HTR-8/SVneo (cell line): ENCODE measurements around the gene CCDC88B.
"Not testable (repeated sequence)": the region's sequence is repeated elsewhere in the genome, so short reads cannot be mapped to it uniquely, and the experiment has no call there.

Experiments used
- DNase-seq: peaks from one replicate; pipeline ENCODE4 v3.0.0; 2011; ENCODE audit warnings: low spot score, mixed read lengths; ENCODE audit not compliant: insufficient read length
- FAIRE-seq: peaks from 2 replicates; lab custom pipeline; 2011; peaks lifted over from hg19 to GRCh38; lab: Jason Lieb, UNC

CCDC88B gene

DNA sequence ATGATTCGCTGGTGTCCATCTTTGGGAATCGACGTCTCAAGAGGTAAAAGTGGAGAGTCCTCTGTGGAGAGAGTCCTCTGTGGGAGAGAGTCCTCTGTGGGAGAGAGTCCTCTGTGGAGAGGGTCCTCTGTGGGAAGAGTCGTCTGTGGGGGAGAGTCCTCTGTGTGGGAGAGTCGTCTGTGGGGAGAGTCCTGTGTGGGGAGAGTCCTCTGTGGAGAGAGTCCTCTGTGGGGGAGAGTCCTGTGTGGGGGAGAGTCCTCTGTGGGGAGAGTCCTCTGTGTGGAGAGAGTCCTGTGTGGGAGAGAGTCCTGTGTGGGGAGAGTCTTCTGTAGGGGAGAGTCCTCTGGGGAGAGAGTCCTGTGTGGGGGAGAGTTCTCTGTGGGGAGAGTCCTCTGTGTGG is 19.0 kb upstream of the CCDC88B start:
- FAIRE-seq (no peak), DNase-seq (no peak)

DNA sequence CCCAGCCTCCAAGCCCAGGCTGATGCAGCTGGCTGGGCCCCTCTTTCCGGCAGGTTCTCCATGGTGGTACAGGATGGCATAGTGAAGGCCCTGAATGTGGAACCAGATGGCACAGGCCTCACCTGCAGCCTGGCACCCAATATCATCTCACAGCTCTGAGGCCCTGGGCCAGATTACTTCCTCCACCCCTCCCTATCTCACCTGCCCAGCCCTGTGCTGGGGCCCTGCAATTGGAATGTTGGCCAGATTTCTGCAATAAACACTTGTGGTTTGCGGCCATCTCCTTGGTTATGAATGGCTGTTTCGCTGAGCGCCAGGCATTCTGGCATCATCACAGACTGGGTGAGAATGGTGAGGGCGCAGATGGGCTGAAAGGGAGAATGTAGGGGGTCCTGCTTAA is 18.5 kb upstream of the CCDC88B start:
- FAIRE-seq = no peak
- no peak for DNase-seq

- no peak for FAIRE-seq
These were observed 17.1 kb upstream of the CCDC88B start for GRCh38 chr11:64322925-64323260.

GRCh38 chr11:64323373-64323772 is 16.6 kb upstream of the CCDC88B start:
- DNase-seq (no peak), FAIRE-seq (no peak)

More at GRCh38 chr11:64322925-64323260, 17.1 kb upstream of the CCDC88B start:
- DNase-seq = no peak

DNA sequence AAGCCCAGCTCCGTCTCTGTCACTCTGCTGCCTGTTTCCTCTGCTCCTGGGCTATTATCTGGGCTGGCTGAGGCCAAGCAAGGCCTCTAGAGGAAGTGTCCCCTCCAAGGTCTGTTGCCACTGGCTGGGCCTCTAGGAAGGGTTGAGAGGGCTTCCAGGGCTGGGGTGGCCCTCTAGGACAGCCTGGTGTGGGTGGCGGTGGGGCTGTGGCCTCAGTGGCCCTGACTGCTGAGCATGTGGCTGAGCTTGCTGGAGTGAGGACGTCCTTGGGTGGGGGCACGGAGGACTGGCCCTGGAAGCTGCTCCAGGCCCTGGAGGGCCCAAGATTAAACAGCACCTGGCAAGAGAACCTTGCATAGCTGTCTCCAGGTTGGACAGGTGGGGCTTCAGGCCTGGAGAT is 16.0 kb upstream of the CCDC88B start:
- not testable (repeated sequence) for FAIRE-seq, DNase-seq

DNA sequence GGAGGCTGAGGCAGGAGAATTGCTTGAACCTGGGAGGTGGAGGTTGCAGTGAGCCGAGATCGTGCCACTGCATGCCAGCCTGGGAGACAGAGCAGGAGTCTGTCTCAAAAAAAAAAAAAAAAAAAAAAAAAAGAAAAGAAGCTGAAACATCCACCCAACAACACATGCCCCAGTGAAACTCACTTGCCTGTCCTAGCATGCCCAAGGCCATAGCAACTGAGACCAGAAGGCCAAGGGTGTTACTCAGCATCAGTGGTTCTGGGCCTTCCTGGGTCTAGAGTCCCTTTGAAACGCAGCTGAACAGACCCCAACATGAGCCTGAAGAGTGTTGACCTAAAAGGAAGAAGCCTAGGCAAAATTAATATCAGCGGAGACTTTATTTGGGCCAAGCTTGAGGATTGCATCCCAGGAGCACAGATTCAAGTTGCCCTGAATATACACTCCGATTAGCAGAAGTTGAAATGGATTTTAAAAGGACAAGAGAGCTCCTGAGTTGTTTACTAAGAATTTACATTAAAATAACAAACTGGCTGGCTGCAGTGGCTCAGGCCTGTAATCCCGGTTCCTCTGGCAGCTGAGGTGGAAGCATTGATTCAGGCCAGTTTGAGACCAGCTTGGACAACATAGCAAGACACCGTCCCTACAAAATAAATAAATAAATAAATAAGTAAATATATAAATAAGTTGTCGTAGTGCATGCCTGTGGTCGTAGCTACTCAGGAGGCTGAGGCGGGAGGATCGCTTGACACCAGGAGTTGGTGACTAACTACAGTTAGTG is 15.1 kb upstream of the CCDC88B start:
- no peak for FAIRE-seq

DNA sequence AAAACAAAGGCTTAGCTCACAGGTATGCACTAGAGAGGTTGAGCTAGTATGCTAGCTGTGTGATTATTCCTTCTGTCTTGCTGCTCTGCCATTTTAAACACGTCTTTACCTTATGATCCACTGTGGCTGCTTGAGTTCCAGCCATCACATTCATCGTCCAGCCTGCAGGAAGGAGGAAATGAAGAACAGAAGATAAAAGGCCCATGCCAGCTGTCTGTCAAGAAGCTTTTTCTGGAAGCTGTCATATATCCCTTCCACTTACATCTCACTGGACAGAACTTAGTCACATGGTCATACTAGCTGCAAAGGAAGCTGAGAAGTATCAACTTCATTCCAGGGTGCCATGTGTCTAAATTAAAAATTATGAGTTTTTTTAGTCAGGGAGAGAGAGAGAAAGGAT is 12.6 kb upstream of the CCDC88B start:
- DNase-seq (no peak), FAIRE-seq (no peak)

More for the DNA sequence above, 15.1 kb upstream of the CCDC88B start:
- DNase-seq = no peak

- DNase-seq (no peak), FAIRE-seq (no peak)
These were observed 12.0 kb upstream of the CCDC88B start for GRCh38 chr11:64327993-64328392.

GRCh38 chr11:64330888-64331287 is 9.1 kb upstream of the CCDC88B start:
- FAIRE-seq (no peak), DNase-seq (no peak)

- DNase-seq (peak; percentile 75), FAIRE-seq (no peak)
These were observed 8.2 kb upstream of the CCDC88B start for GRCh38 chr11:64331569-64332371.

- no peak for FAIRE-seq
These were observed 6.4 kb upstream of the CCDC88B start for GRCh38 chr11:64333556-64333955.

GRCh38 chr11:64334764-64335735 is 5.0 kb upstream of the CCDC88B start:
- DNase-seq (peak; percentile 97), FAIRE-seq (peak; percentile 23)

More at GRCh38 chr11:64333556-64333955, 6.4 kb upstream of the CCDC88B start:
- no peak for DNase-seq

DNA sequence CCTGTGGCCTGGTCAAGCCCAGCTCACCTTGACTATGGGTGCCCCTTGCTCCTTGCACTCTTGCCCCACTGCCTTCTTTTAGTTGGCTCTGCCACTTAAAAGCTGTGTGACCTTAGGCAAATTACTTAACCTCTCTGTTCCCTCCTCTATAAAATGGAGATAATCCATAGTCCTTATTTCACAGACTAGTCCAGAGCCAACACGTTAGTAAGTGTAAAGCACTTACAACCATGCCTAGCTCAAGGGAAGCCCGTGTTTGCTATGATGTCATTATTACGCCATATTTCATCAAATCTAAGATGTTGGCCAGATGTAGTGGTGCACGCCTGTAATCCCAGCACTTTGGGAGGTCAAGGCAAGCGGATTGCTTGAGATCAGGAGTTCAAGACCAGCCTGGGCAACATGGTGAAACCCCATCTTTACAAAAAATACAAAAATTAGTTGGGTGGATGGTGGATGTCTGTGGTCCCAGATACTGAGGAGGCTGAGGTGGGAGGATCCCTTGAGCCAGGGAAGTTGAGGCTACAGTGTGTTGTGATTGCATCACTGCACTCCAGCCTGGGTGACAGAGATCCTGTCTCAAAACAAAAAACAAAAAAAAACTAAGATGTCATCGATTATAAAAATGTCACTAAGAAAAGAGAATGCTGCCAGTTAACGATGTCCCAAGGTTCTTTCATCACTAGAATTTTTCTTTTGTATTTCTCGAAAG is 2.3 kb upstream of the CCDC88B start:
- FAIRE-seq (no peak), DNase-seq (no peak)

DNA sequence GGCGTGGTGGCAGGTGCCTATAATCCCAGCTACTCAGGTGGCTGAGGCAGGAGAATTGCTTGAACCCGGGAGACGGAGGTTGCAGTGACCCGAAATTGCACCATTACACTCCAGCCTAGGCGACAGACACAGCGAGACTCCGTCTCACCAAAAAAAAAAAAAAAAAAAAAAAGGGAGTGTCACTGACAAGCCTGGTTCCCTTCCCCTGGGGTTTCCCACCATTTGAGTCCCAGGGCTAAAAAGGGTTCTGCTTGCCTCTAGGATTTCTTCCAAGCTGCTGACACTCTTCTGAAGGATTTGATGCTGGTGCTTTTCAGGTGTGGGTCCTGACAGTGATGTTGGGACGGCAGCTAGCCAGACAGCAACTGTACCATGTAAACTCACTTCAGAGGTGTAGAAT is 1.3 kb upstream of the CCDC88B start:
- DNase-seq (no peak), FAIRE-seq (no peak)

DNA sequence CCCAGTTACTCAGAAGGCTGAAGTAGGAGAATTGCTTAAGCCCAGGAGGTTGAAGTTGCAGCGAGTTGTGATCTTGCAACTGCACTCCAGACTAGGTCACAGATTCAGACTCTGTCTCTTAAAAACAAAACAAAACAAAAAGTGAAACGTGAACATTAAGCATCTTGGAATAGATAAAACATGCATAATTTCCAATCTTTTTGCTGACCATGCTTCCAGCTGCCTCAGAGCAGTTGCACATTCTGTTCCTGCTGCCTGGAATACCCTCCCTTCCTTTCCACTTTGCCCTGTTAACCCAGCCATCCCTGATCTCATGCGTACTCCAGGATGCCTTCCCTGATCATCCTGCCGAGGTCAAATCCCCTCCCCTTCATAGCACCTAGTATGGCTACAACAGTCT is 718 bp upstream of the CCDC88B start:
- no peak for FAIRE-seq

DNA sequence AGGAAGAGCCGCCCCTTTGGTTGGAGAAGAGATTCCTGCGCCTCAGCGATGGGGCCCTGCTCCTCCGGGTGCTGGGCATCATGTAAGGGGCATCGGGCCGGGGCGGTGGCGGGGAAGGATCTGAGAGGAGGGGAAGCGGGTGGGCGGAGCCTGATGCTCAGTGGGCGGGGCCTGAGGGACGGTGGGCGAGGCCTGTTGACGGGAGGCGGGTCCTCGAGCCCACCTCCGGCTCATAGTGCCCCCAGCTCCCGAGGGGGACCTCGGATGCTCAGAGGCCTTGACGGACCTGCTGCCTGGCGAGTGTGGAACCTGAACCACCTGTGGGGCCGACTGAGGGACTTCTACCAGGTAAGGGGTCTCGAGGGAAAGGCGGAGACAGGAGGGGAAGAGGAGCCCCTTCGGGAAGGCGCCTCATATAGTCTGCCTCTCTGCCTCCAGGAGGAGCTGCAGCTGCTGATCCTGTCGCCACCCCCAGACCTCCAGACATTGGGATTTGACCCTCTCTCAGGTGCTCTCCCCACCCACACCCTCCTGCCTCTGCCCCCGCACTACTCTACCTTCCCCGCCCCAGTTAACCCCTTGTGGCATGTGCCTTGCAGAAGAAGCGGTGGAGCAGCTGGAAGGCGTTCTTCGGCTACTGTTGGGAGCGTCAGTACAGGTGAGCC is 799 bp downstream of the CCDC88B start:
- DNase-seq (no peak), FAIRE-seq (no peak)

More for the DNA sequence above, 718 bp upstream of the CCDC88B start:
- DNase-seq = no peak

GRCh38 chr11:64341429-64341828 is 1.4 kb downstream of the CCDC88B start:
- DNase-seq (no peak), FAIRE-seq (no peak)

DNA sequence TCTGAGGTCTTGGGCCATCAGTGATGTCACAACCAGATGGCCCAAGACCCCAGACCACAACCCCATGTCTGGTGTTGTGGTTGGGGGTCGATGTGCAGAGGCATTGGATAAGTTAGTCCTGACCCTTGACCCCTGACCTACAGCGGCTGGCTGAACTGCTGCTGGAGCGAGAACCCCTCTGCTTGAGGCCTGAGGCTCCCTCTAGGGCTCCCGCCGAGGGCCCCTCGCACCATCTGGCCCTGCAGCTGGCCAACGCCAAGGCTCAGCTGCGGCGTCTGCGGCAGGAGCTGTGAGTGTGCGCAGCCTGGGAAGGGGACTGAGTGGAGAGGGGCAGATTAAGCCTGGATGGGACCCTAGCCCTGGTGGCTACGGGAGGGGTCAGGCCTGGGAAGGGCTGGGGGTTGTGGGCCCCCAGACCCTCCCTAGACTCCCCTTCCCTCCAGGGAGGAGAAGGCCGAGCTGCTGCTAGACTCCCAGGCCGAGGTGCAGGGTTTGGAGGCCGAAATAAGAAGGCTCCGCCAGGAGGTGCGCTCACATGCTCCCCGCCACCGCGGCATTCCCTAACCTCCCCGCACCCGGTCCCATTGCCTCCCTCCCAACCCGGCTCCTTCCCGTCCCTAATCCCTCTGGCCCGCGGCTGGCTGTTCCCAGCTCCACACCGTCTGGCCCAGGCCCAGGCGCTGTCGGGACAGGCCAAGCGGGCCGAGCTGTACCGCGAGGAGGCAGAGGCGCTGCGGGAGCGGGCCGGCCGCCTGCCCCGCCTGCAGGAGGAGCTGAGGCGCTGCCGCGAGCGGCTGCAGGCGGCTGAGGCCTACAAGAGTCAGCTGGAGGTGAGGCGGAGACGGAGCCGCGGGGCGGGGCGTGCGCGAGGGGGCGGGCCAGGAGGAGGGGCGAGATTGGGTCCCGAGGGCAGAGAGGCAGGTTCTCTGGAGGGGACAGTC is 2.1 kb downstream of the CCDC88B start:
- DNase-seq = no peak
- FAIRE-seq = no peak
